Erythroblast (primary cell): ENCODE results near the gene MIEF1.

Experiments
- GATA1 ChIP-seq: IDR thresholded peaks from 2 replicates; pipeline ENCODE4 v1.6.1; 2011; ENCODE audit warnings: low read depth, mild to moderate bottlenecking, control low read depth, low read length, moderate library complexity
- POLR2A ChIP-seq: IDR thresholded peaks from 2 replicates; pipeline ENCODE4 v1.6.1; 2011; ENCODE audit warnings: mild to moderate bottlenecking, low read length

- no peak for TF ChIP-seq POLR2A
- no peak for TF ChIP-seq GATA1
These were observed 21.0 kb upstream of the MIEF1 start for GRCh38 chr22:39481054-39481453.
